KOPT-K1 (cell line): ENCODE results near the gene PGK1.
A peak's percentile ranks its signal among the peaks of the same experiment; 100 is the strongest.
"Not testable (repeated sequence)": the region's sequence is repeated elsewhere in the genome, so short reads cannot be mapped to it uniquely, and the experiment has no call there.

ENCODE experiments used
- H3K27ac ChIP-seq: fragments of 200-600 bp; sonication (generic); 2 replicates; pipeline ENCODE4 v1.5.1; 2016; ENCODE audit warnings: antibody characterized with exemption, mild to moderate bottlenecking, low read depth, low read length; ENCODE audit not compliant: poor library complexity, severe bottlenecking
- H3K36me3 ChIP-seq: fragments of 200-600 bp; sonication (generic); 2 replicates; pipeline ENCODE4 v1.5.1; 2017; ENCODE audit warnings: antibody characterized with exemption, mild to moderate bottlenecking, low read length, moderate library complexity; ENCODE audit not compliant: insufficient read depth
- H3K9me3 ChIP-seq: fragments of 200-600 bp; sonication (generic); 2 replicates; pipeline ENCODE4 v1.5.1; 2017; ENCODE audit warnings: antibody characterized with exemption, low read length, mild to moderate bottlenecking; ENCODE audit not compliant: insufficient read depth, poor library complexity, severe bottlenecking

The PGK1 gene

DNA sequence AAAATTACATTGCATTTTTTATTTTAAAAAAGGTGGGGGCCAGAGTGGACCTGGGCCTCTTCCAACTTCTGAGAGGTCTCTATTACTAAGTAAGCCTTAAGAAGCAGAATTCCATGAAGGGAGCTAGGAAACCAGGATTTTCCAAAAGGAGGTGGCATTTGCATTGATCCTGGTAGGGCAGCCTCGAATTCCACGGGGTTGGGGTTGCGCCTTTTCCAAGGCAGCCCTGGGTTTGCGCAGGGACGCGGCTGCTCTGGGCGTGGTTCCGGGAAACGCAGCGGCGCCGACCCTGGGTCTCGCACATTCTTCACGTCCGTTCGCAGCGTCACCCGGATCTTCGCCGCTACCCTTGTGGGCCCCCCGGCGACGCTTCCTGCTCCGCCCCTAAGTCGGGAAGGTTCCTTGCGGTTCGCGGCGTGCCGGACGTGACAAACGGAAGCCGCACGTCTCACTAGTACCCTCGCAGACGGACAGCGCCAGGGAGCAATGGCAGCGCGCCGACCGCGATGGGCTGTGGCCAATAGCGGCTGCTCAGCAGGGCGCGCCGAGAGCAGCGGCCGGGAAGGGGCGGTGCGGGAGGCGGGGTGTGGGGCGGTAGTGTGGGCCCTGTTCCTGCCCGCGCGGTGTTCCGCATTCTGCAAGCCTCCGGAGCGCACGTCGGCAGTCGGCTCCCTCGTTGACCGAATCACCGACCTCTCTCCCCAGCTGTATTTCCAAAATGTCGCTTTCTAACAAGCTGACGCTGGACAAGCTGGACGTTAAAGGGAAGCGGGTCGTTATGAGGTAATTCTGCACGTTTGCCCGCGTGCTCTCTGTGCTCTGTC lies at the start of gene PGK1:
Gene PGK1, plus strand, starts transcription at position 626 of the 824 bp plus-strand sequence. Its CDS starts 93 bp downstream, at position 719.
- Histone ChIP-seq H3K36me3 (peaks cover 40% of the 10 kb centered on the region), H3K9me3 (peaks cover 11% of the 10 kb centered on the region), H3K27ac (peak within 1 kb of the TSS; percentile 96)

DNA sequence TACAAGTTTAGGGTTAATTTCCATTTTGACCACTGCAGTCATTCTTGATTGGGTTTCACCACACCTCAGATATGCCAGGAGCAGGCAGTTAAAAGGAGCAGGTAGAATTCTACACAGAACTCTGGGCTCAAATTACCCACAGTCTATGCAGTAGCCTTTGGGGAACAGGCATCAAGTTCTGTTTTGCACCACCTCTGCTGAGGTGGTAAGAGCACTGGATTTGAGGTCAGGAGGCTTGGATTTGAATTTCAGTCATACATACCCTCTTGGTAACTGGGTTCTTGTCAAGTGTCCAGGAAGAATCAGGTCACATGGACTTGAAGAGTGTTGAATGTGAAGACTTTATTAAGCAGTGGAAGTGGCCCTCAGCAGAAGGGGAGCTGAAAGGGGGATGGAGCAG lies 40.4 kb upstream of the PGK1 start:
- Histone ChIP-seq H3K27ac (no peak overlapping the region), H3K9me3 (peaks cover 2% of the 10 kb centered on the region), H3K36me3 (no peaks in the 10 kb centered on the region)

DNA sequence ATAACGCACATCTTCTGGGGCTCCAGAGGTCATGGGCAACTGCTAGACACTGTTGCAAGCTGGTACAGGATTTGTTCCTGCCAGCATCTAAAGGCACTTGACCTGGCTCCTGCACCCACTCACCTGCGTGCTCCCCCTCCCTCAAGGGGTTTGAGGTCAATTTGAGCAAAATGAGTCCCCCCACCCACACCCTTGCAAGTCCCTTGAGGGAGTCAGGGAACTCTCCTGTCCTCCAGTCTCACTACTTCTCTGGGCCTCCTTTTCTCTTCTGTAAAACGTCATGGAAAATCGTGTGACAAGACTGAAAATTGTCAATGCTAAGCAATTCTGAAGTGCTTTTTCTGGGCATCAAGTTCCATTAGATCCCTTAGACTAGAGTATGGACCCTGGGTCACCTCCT lies 39.9 kb upstream of the PGK1 start:
- H3K9me3 ChIP-seq, result peaks cover 6% of the 10 kb centered on the region
- H3K27ac ChIP-seq, result no peak overlapping the region
- no peaks in the 10 kb centered on the region for H3K36me3 ChIP-seq

DNA sequence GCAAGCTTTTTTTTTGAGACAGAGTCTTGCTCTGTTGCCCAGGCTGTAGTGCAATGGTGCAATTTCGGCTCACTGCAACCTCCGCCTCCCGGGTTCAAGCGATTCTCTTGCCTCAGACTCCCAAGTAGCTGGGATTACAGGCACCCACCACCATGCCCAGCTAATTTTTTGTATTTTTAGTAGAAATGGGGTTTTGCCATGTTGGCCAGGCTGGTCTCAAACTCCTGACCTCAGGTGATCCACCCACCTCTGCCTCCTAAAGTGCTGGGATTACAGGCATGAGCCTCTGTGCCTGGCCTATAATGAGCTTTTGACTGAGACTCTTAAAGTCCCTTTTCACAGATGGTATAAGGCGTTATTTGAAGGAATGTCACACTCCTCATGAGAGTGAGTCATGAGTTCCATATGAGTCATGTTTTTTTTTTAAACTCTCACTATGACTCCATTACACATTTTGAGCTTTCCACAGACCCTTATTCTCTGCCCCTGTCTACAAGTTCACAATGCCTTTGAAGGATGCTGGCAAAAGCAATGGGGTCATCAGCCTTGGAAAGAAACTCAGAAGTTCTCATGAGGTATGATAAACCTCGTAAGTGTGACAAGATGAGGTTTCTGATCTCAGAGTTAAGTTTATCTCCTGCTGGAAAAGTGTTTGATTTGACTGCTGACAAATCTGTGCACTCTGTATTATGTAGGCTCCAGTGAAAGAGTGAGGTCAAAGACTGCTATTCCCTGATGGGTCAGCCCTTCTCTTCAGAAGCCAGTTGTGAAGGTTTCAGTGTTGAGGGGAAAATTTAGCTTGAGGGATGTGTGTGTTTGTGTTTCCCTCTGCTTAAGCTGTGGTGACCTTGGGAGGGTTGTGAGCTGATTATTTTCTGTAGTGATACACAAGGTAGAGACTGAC lies 39.1 kb upstream of the PGK1 start:
- not testable (repeated sequence) for H3K36me3 ChIP-seq, H3K27ac ChIP-seq, H3K9me3 ChIP-seq

DNA sequence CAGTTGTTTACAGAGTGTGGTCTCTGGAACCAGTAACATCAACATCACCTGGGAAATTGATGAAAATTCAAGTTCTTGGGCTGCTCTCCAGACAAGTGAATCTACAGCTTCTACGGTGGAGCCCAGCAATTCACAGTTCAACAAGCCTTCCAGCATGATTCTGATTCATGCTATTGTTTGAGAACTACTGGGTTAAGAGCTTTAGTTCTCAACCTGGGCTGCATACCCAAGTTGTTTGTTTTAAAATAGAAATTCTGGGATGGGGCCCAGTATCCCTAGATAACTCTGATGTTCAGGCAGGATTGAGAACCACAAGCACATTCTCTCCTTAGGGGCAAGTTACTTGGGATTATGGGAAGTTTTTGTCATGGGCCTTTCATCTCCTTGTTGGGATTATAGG lies 37.9 kb upstream of the PGK1 start:
- no peaks in the 10 kb centered on the region for H3K36me3 ChIP-seq
- peaks cover 9% of the 10 kb centered on the region for H3K9me3 ChIP-seq
- no peak overlapping the region for H3K27ac ChIP-seq

DNA sequence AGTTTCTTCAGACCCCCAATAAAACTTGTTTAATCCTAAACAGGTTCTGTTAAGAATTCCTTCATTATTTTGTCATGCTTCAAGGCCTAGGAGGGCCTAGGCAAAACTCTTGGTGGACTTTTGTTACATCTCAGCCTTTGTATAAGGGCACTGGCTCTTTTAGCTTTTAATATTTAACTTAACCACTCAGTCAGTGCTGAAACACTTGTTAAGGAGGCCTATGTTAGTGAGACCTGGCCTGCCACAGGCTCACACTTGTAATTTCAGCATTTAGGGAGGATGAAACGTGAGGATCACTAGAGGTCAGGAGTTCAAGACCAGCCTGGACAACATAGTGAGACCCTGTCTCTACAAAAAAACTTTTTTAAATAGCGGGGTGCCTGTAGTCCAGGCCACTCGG lies 32.7 kb upstream of the PGK1 start:
- H3K36me3 ChIP-seq, result no peaks in the 10 kb centered on the region
- H3K27ac ChIP-seq, result no peak overlapping the region
- peaks cover 17% of the 10 kb centered on the region for H3K9me3 ChIP-seq

DNA sequence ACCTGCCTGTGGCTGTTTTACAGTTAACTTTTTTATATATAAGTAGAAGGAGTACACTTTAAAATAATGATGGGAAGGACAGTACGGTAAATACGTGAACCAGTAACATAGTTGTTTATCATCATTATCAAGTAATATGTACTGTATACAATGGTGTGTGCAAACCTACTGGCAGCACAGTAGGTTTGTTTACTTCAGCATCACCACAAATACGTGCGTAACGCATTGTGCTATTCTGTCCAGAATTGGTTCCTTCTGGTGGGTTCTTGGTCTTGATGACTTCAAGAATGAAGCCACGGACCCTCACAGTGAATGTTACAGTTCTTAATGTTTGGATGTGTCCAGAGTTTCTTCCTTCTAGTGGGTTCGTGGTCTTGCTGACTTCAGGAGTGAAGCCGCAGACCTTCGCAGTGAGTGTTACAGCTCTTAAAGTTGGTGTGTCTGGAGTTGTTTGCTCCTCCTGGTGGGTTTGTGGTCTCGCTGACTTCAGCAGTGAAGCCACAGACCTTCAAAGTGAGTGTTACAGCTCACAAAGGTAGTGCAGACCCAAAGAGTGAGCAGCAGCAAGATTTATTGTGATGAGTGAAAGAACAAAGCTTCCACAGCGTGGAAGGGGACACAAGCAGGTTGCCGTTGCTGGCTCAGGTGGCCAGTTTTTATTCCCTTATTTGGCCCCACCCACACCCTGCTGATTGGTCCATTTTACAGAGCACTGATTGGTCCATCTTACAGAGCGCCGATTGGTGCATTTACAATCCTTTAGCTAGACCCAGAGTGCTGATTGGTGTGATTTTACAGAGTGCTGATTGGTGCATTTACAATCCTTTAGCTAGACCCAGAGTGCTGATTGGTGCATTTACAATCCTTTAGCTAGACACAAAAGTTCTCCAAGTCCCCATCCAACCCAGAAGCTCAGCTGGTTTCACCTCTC lies 30.6 kb upstream of the PGK1 start:
- H3K27ac ChIP-seq, H3K36me3 ChIP-seq: not testable (repeated sequence)
- H3K9me3 ChIP-seq, result peaks cover 17% of the 10 kb centered on the region

DNA sequence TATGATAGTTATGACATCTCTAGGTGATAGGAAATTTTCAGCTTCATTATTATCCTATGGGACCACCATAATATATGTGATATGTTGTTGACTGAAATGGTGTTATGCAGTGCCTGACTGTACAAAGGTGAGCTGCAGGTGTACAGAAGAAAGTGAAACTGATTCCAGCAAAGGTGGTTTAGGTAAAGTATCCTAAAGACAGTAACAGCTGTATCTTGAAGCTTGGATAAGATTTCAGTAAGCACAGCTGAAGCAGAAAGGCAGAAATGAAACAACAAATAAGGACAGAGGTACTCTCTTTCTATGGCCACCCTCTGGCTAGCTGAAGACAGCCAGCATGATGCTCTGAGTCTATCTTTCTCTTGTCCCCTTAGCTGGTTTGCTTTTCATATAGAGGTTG lies 30.0 kb upstream of the PGK1 start:
- H3K9me3 ChIP-seq, result peaks cover 11% of the 10 kb centered on the region
- H3K27ac ChIP-seq, result no peak overlapping the region
- H3K36me3 ChIP-seq, result no peaks in the 10 kb centered on the region

DNA sequence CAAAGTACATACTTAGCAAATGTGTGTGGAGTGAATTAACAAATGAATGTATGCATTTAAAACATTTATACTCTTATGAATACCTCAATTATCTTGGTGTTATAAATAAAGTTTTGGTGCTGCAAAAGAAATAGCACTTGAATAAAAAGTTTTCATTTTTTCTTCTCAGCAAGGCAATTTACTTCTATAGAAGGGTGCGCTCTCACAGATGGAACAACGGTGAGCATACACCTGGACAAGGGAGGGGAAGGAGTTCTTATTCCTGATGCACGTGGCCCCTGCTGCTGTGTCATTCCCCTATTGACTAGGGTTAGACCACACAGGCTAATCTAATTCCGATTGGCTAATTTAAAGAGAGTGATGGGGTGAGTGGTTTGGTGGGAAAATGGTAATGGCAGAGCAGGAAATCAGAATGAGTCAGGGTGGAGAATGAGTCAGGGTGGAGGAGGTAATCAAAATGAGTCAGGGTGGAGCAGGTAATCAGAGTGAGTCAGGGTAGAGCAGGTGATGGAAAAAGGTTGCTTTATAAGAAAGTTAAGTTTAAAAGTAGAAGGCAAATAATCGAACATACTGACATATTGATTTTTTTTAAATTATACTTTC lies 28.2 kb upstream of the PGK1 start:
- Histone ChIP-seq H3K36me3 (no peaks in the 10 kb centered on the region), H3K27ac (no peak overlapping the region), H3K9me3 (peaks cover 8% of the 10 kb centered on the region)

DNA sequence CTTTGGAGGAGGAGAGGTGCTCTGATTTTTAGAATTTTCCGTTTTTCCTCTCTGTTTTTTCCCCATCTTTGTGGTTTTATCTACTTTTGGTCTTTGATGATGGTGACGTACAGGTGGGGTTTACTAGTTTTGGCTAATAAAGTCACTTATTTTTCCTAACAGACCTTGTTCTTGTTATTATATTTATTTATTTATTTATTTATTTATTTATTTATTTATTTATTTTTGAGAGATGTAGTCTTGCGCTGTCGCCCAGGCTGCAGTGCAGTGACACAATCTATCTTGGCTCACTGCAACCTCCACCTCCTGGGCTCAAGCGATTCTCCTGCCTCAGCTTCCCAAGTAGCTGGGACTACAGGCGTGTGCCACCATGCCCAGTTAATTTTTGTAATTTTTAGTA lies 22.6 kb upstream of the PGK1 start:
- not testable (repeated sequence) for H3K9me3 ChIP-seq, H3K36me3 ChIP-seq, H3K27ac ChIP-seq

DNA sequence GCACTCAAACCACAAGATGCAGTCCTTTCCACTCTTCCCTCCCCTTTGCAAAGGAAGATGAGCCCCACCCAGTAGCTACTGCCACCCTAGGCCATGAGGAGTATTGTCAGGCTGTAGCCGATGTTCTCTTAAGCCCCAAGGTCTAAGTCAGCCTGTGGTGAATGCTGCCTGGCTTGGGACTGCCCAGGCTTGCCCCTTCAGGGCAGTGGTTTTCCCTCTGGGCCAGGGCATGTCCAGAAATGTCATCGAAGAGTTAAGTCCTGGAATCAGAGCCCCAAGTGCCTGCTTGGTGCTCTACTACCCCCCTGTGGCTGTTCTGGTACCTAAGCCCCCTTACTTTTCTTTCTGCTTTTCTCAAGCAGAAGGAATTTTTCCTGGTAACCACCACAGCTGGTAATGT lies 11.8 kb upstream of the PGK1 start:
- H3K27ac ChIP-seq, result no peak overlapping the region

DNA sequence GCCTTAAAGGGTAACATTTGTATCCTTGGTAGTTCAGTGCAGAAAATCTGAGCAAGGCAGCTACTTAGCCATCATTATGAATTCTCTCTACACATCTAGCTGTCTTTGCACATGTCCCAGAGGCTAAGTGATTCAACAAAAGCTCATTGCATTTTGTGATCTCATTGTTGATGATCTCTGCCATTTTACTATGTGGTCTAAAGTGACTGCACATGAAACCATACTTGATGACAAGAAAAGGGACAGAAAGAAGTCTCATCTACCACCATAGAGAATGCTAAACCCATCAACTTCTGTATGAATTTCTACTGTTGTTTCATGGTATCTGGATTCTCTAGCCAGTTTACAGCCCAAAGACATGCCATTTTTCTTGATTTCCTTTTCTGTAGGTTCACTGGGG lies 5.9 kb upstream of the PGK1 start:
- H3K36me3 ChIP-seq, result no peaks in the 10 kb centered on the region
- H3K27ac ChIP-seq, result no peak overlapping the region
- peaks cover 11% of the 10 kb centered on the region for H3K9me3 ChIP-seq

More for the DNA sequence above, 11.8 kb upstream of the PGK1 start:
- H3K9me3 ChIP-seq, result no peaks in the 10 kb centered on the region
- no peaks in the 10 kb centered on the region for H3K36me3 ChIP-seq

DNA sequence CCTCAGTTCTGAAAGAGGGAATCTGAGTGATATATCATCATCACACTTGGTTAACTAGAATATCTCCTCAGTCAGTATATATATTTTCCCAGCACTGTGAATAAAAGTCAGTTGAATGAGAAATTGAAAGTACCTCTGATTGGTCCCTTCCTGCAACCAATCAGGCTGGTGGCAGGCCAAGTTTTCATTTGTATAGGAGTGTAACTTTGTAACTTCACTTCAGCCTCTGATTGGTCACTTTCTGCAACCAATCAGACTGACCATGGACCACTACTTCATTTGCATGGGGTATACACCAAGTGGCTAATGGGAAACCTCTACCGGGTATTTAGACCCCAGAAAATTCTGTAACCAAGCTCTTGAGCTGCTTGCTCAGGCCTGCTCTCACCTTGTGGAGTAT lies 2.0 kb upstream of the PGK1 start:
- peak overlapping the region; percentile 18 for H3K27ac ChIP-seq
- H3K9me3 ChIP-seq, result peaks cover 11% of the 10 kb centered on the region
- peaks cover 23% of the 10 kb centered on the region for H3K36me3 ChIP-seq

DNA sequence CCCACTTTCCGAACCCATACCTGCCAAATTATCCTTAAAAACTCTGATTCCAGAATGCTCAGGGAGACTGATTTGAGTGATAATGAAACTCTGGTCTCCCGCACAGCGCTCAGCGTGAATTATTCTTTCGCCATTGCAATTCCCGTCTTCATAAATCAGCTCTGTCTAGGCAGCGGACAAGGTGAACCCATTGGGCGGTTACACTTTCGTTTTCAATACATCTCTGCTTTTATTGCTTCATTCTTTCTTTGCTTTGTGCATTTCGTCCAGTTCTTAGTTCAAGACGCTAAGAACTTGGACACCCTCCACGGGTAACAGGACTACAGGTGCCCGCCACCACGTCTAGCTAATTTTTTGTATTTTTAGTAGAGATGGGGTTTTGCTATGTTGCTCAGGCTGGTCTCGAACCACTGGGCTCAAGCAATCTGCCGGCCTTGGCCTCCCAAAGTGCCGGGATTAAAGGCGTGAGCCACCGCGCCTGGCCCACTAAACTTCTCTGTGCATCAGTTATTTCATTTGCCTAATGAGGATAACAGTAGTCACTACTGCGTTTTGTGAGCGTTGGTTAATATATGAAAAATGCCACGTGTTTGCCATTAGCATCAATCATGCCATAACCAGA lies 936 bp upstream of the PGK1 start:
- H3K9me3 ChIP-seq, result peaks cover 11% of the 10 kb centered on the region
- H3K27ac ChIP-seq, result peak overlapping the region; percentile 96
- H3K36me3 ChIP-seq, result peaks cover 33% of the 10 kb centered on the region
